Measurements from ENCODE around the gene FADD. TPM values are rescaled to one million over a fixed set of nuclear protein-coding genes. Genes with fewer than 3 reads are reported as not detected.

FADD gene
- polyA plus RNA-seq, 3 donors = 5.4 to 9.5 (median 7.7) TPM

GRCh38 chr11:70155386-70155785, 47.7 kb upstream of the FADD start:
- H3K4me1 Mint-ChIP-seq = no peaks in the 10 kb centered on the region
- Histone ChIP-seq H3K4me3 (replicated peaks in 1 of 3; ENCODE audit: low read depth in 2 of 3, low read length in 3 of 3) (no peak overlapping the region), H2AFZ (ENCODE audit: insufficient read depth, low read depth, low read length, poor library complexity, severe bottlenecking) (no peak overlapping the region), H3K79me2 (ENCODE audit: insufficient read depth, low read length) (no peaks in the 10 kb centered on the region), H3K36me3 (replicated peaks in 1 of 2; ENCODE audit: control insufficient read depth in 1 of 2, insufficient read depth in 2 of 2, low read length in 2 of 2) (no peaks in the 10 kb centered on the region), H3K27me3 (ENCODE audit: control insufficient read depth in 2 of 2, insufficient read depth in 2 of 2, low read length in 2 of 2) (no peaks in the 10 kb centered on the region), H3K4me2 (replicated peaks; ENCODE audit: extremely low read depth, low read length, poor library complexity, severe bottlenecking) (no peak overlapping the region), H3K27ac (ENCODE audit: low read depth in 1 of 2, low read length in 2 of 2) (no peak overlapping the region), H4K20me1 (ENCODE audit: insufficient read depth, low read length) (no peaks in the 10 kb centered on the region), H3K4me1 (ENCODE audit: control insufficient read depth in 1 of 2, insufficient read depth in 2 of 2, low read length in 2 of 2) (no peaks in the 10 kb centered on the region), H3K9me3 (replicated peaks in 1 of 2; ENCODE audit: control insufficient read depth in 1 of 2, insufficient read depth in 1 of 2, low read length in 2 of 2) (no peaks in the 10 kb centered on the region), H3K9ac (ENCODE audit: insufficient read depth, low read length, poor library complexity, severe bottlenecking) (no peak overlapping the region)
- no peak overlapping the region for H3K27ac Mint-ChIP-seq
- peaks cover 2 to 6% (median 6%) of the 10 kb centered on the region in 3 donors for H3K27me3 Mint-ChIP-seq (ENCODE audit: low read depth in 3 of 3)
- no peak overlapping the region for H3K4me3 Mint-ChIP-seq
- no peak for TF ChIP-seq CTCF (IDR thresholded peaks at IDR 0.05)
- intact Hi-C loops (cut with micrococcal nuclease) = no loop called here
- H3K9me3 Mint-ChIP-seq = peaks cover 0 to 4% (median 0%) of the 10 kb centered on the region in 7 donors
- H3K36me3 Mint-ChIP-seq = no peaks in the 10 kb centered on the region
- DNase-seq = no peak
- 86% methylated on average over 13 of the region's 14 CpGs for WGBS (ENCODE audit: insufficient coverage)

- H3K27ac ChIP-seq (ENCODE audit: low read depth in 1 of 2, low read length in 2 of 2) = no peak overlapping the region
- Mint-ChIP-seq H3K4me1 (no peaks in the 10 kb centered on the region), H3K4me3 (no peak overlapping the region), H3K9me3 (peaks cover 0 to 4% (median 0%) of the 10 kb centered on the region in 7 donors), H3K36me3 (no peaks in the 10 kb centered on the region), H3K27ac (no peak overlapping the region), H3K27me3 (ENCODE audit: low read depth in 3 of 3) (peaks cover 2 to 6% (median 6%) of the 10 kb centered on the region in 3 donors)
- intact Hi-C loops (cut with micrococcal nuclease) = no loop called here
- no peak for DNase-seq
- TF ChIP-seq CTCF (IDR thresholded peaks at IDR 0.05) = no peak
- H2AFZ ChIP-seq (ENCODE audit: insufficient read depth, low read depth, low read length, poor library complexity, severe bottlenecking) = no peak overlapping the region
- no peak overlapping the region for H3K9ac ChIP-seq (ENCODE audit: insufficient read depth, low read length, poor library complexity, severe bottlenecking)
- H3K36me3 ChIP-seq (replicated peaks in 1 of 2; ENCODE audit: control insufficient read depth in 1 of 2, insufficient read depth in 2 of 2, low read length in 2 of 2) = no peaks in the 10 kb centered on the region
- H3K9me3 ChIP-seq (replicated peaks in 1 of 2; ENCODE audit: control insufficient read depth in 1 of 2, insufficient read depth in 1 of 2, low read length in 2 of 2) = no peaks in the 10 kb centered on the region
- H3K4me2 ChIP-seq (replicated peaks; ENCODE audit: extremely low read depth, low read length, poor library complexity, severe bottlenecking) = no peak overlapping the region
- no peaks in the 10 kb centered on the region for H3K4me1 ChIP-seq (ENCODE audit: control insufficient read depth in 1 of 2, insufficient read depth in 2 of 2, low read length in 2 of 2)
- no peak overlapping the region for H3K4me3 ChIP-seq (replicated peaks in 1 of 3; ENCODE audit: low read depth in 2 of 3, low read length in 3 of 3)
- H4K20me1 ChIP-seq (ENCODE audit: insufficient read depth, low read length) = no peaks in the 10 kb centered on the region
- no peaks in the 10 kb centered on the region for H3K79me2 ChIP-seq (ENCODE audit: insufficient read depth, low read length)
- no peaks in the 10 kb centered on the region for H3K27me3 ChIP-seq (ENCODE audit: control insufficient read depth in 2 of 2, insufficient read depth in 2 of 2, low read length in 2 of 2)
- 90% methylated on average over 11 of the region's 18 CpGs for WGBS (ENCODE audit: insufficient coverage)
These were observed 46.6 kb upstream of the FADD start for GRCh38 chr11:70156291-70157037.
